Spleen (tissue), 7 donors: ENCODE data around the gene CNDP1.

ENCODE experiments used
- POLR2A ChIP-seq, 3 donors: fragments of 450-650 bp; IDR thresholded peaks; one replicate each; pipeline ENCODE4 v1.5.1; 2017; ENCODE audit warnings: antibody characterized with exemption in 3 of 3, mild to moderate bottlenecking in 1 of 3
- POLR2AphosphoS5 ChIP-seq, 3 donors: sonication (generic); formaldehyde crosslinking; IDR thresholded peaks; one replicate each; pipeline ENCODE4 v1.5.1; 2017; ENCODE audit warnings: antibody characterized with exemption in 3 of 3
- TF ChIP-seq, protein P1 (sequence below), 11 experiments: fragments of 200-600 bp in 7 of 11; fragments of 450-650 bp in 4 of 11; sonication (generic) in 4 of 11; IDR thresholded peaks in 8 of 11; conservative IDR thresholded peaks in 3 of 11; 1 replicate in 7 of 11; 2 replicates in 4 of 11; pipeline versions ENCODE4 v1.4.0 to v1.8.0; 2016 to 2021; ENCODE audit warnings: antibody characterized with exemption in 11 of 11, inconsistent platforms in 4 of 11, mild to moderate bottlenecking in 1 of 11
- donor health status: DM: no; HTN: no; CAD: no; lungs with moderate emphysema.
- donor health status: DM: no; HTN: no; CAD: no.
- donor health status: DM: no; HTN: no; CAD: no.

DNA sequence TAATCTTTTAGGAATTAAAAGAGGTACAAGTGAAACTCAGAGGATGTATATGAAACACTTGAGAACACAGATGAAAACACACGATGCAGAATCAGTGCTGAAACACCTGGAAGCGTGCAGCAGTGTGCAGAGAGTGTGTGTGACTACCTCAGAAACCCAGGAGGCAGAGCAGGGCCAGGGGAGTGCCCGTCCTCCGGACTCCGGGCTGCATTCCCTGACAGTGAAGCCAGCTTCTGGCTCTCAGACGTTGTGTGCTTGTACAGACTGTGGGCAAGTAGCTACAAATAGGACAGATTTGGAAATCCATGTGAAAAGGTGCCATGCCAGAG, 98.0 kb downstream of the CNDP1 start:
- TF ChIP-seq, protein P1, sequence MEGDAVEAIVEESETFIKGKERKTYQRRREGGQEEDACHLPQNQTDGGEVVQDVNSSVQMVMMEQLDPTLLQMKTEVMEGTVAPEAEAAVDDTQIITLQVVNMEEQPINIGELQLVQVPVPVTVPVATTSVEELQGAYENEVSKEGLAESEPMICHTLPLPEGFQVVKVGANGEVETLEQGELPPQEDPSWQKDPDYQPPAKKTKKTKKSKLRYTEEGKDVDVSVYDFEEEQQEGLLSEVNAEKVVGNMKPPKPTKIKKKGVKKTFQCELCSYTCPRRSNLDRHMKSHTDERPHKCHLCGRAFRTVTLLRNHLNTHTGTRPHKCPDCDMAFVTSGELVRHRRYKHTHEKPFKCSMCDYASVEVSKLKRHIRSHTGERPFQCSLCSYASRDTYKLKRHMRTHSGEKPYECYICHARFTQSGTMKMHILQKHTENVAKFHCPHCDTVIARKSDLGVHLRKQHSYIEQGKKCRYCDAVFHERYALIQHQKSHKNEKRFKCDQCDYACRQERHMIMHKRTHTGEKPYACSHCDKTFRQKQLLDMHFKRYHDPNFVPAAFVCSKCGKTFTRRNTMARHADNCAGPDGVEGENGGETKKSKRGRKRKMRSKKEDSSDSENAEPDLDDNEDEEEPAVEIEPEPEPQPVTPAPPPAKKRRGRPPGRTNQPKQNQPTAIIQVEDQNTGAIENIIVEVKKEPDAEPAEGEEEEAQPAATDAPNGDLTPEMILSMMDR (IDR thresholded peaks at IDR 0.05 in 8 of 11, conservative IDR thresholded peaks at IDR 0.05 in 3 of 11) = no peak
- TF ChIP-seq POLR2AphosphoS5 (IDR thresholded peaks at IDR 0.05) (no peak), POLR2A (IDR thresholded peaks at IDR 0.05) (no peak)
